ENCODE measurements around the gene SETD1A. TPM values are rescaled to one million over a fixed set of nuclear protein-coding genes. Genes with fewer than 3 reads are reported as not detected.

The SETD1A gene
- total and polyA plus RNA-seq, 9 of the 15 experiments (the other 6 are each of a cell fraction or from before 2014, with no cell fraction given) = 0.08 to 36.0 (median 4.2) TPM

GRCh38 chr16:30958175-30959079 is 873 bp downstream of the SETD1A start:
- Histone ChIP-seq H3K79me2 (ENCODE audit: control insufficient read depth, insufficient read depth, low read length) (peaks cover 31% of the 10 kb centered on the region), H3K27ac (ENCODE audit: extremely low read depth, low read depth, low read length) (peak overlapping the region; percentile 99), H3K9me1 (ENCODE audit: control insufficient read depth, insufficient read depth, low read length) (peaks cover 4% of the 10 kb centered on the region), H3K9ac (ENCODE audit: insufficient read depth in 1 of 2, low read depth in 2 of 2, low read length in 2 of 2) (peak overlapping the region; percentile 100), H3K4me2 (ENCODE audit: insufficient read depth, low read length) (peak overlapping the region; percentile 95), H4K20me1 (replicated peaks; ENCODE audit: control insufficient read depth, insufficient read depth, low read length) (peaks cover 6% of the 10 kb centered on the region), H3K36me3 (ENCODE audit: control insufficient read depth, insufficient read depth, low read length) (peaks cover 50% of the 10 kb centered on the region), H3K27me3 (ENCODE audit: control insufficient read depth in 2 of 2, insufficient read depth in 2 of 2, low read length in 2 of 2) (no peaks in the 10 kb centered on the region), H3K9me3 (replicated peaks; ENCODE audit: control insufficient read depth, insufficient read depth, low read depth, low read length) (no peaks in the 10 kb centered on the region), H3K4me3 (peak overlapping the region; percentile 96), H2AFZ (ENCODE audit: low read depth, low read length) (no peak overlapping the region), H3K4me1 (replicated peaks in 1 of 2; ENCODE audit: control insufficient read depth in 2 of 2, insufficient read depth in 2 of 2, low read length in 2 of 2) (peaks cover 23 to 30% of the 10 kb centered on the region in 2 experiments; a peak in 4 of 5 replicates)
- POLR2A ChIA-PET = interaction anchor here (0.5 to 1.2 kb wide), 9 partner anchors 9 to 445 kb away, joined by 3 to 4 read pairs (median 3); no protein-coding TSS in a partner anchor
- peak; percentile 74 to 95 (median 92) for DNase-seq (ENCODE audit: extremely low read depth in 1 of 4, low spot score in 3 of 4)
- in situ Hi-C loops (cut with MboI) = loop anchor here (10.0 to 25.0 kb wide), 2 partner anchors 736 to 904 kb away; partner anchors contain the start of gene ZNF267
- no TSS peak for BruUV-seq (replicated peaks)
- 42% methylated on average over 20 of the region's 55 CpGs for WGBS (ENCODE audit: insufficient coverage, low coverage, missing lambda C conversion rate)
- ATAC-seq = peak; percentile 65
- CTCF ChIA-PET (ENCODE audit: low intra/inter-chr PET ratio) = interaction anchor here (0.6 kb wide), 1 partner anchor 15 kb away, joined by 3 read pairs; no protein-coding TSS in a partner anchor
- intact Hi-C loops (cut with micrococcal nuclease) = loop anchor here (10.0 kb wide), 2 partner anchors 136 to 496 kb away; partner anchors contain the start of genes ARMC5 and VKORC1
- FAIRE-seq = no peak
- TF ChIP-seq NR2C2 (CRISPR knock-in tag; IDR thresholded peaks at IDR 0.05) (no peak), NR2C2 (tag; IDR thresholded peaks at IDR 0.05) (peak; percentile 47), ZNF444 (CRISPR knock-in tag; IDR thresholded peaks at IDR 0.05) (no peak), MNT (conservative IDR thresholded peaks at IDR 0.05) (no peak), BRCA1 (IDR thresholded peaks at IDR 0.05) (no peak), BRCA1 (CRISPR knock-in tag; IDR thresholded peaks at IDR 0.05) (0 out of 2 replicates have a peak, but pooled peaks have one; percentile 60), CTCFL (IDR thresholded peaks at IDR 0.05; ENCODE audit: borderline replicate concordance, insufficient read depth, low read depth, low read length, poor library complexity, severe bottlenecking) (peak; percentile 94), KLF1 (tag; IDR thresholded peaks at IDR 0.05) (no peak), NFYB (IDR thresholded peaks at IDR 0.05; ENCODE audit: extremely low read depth, insufficient read length) (peak; percentile 16), ZNF280A (IDR thresholded peaks at IDR 0.05; ENCODE audit: low read depth, partially characterized antibody) (no peak), ZFX (CRISPR knock-in tag; IDR thresholded peaks at IDR 0.05) (no peak), GTF2A2 (tag; IDR thresholded peaks at IDR 0.05) (no peak)
